Measurements from ENCODE around the gene XAB2.

XAB2 gene

DNA sequence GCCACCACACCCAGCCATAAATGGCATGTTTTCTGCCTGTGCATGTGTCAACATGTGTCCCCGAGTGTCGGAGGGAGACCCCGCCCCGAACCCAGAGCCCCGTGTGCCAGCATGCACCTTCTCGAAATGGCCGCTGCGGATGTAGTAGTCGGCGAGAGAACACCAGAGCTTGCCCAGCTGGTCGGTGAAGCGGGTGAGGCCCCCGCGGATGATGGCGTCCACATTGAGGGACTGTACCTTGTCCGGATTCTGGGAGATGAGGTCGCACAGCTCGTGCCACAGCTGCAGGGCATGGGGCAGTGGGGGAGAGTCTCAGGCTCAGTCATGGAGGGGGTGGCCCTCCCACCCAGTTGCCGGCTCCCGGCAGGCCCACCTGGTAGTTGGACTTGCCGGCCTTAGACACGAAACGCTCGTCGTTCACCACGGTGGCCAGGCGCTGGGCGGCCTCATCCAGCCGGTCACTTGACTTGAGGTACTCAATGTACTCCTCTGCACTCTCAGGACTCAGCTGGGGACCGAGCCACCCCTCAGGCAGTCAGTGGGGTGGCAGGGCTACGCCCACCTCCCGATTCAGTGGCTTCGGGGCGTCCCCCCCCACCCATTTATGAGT is 3.5 kb downstream of the XAB2 start:
- no peak for TF ChIP-seq POLR2A (IDR thresholded peaks at IDR 0.05; ENCODE audit: extremely low read depth, insufficient read length)
- H3K4me3 ChIP-seq (ENCODE audit: low read depth, low read length), result no peak overlapping the region
- no peak for DNase-seq (ENCODE audit: low read depth)

DNA sequence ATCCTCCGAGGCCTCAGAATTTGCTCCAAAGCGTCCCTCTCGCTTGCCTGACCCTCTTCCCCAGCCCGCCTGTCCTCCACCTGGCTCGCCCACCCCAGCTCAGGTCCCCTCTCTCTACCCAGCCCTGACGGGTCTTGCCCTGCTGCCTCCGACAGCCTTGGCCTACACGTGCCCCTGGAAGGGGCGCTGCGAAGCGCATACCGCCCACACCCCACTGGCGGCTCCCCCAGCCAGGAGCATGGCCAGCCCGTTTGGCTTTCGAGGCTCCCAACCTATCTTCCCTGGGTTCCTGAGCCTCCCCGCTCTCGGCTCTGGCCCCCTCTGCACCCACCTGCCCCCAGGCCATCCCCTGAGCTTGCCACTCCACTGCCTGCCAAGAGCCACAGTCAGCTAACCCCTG is 4.5 kb downstream of the XAB2 start:
- no peak overlapping the region for H3K4me3 ChIP-seq (ENCODE audit: low read depth, low read length)
- TF ChIP-seq, protein P1, sequence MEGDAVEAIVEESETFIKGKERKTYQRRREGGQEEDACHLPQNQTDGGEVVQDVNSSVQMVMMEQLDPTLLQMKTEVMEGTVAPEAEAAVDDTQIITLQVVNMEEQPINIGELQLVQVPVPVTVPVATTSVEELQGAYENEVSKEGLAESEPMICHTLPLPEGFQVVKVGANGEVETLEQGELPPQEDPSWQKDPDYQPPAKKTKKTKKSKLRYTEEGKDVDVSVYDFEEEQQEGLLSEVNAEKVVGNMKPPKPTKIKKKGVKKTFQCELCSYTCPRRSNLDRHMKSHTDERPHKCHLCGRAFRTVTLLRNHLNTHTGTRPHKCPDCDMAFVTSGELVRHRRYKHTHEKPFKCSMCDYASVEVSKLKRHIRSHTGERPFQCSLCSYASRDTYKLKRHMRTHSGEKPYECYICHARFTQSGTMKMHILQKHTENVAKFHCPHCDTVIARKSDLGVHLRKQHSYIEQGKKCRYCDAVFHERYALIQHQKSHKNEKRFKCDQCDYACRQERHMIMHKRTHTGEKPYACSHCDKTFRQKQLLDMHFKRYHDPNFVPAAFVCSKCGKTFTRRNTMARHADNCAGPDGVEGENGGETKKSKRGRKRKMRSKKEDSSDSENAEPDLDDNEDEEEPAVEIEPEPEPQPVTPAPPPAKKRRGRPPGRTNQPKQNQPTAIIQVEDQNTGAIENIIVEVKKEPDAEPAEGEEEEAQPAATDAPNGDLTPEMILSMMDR (IDR thresholded peaks at IDR 0.05; ENCODE audit: low read depth, low read length), result no peak
- TF ChIP-seq MYC (IDR thresholded peaks at IDR 0.05; ENCODE audit: low read depth, low read length) (no peak), POLR2A (IDR thresholded peaks at IDR 0.05; ENCODE audit: extremely low read depth, insufficient read length) (no peak)
- TF ChIP-seq, protein P2, sequence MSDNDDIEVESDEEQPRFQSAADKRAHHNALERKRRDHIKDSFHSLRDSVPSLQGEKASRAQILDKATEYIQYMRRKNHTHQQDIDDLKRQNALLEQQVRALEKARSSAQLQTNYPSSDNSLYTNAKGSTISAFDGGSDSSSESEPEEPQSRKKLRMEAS (IDR thresholded peaks at IDR 0.05; ENCODE audit: low read depth, low read length), result no peak
- no peak for DNase-seq (ENCODE audit: low read depth)

DNA sequence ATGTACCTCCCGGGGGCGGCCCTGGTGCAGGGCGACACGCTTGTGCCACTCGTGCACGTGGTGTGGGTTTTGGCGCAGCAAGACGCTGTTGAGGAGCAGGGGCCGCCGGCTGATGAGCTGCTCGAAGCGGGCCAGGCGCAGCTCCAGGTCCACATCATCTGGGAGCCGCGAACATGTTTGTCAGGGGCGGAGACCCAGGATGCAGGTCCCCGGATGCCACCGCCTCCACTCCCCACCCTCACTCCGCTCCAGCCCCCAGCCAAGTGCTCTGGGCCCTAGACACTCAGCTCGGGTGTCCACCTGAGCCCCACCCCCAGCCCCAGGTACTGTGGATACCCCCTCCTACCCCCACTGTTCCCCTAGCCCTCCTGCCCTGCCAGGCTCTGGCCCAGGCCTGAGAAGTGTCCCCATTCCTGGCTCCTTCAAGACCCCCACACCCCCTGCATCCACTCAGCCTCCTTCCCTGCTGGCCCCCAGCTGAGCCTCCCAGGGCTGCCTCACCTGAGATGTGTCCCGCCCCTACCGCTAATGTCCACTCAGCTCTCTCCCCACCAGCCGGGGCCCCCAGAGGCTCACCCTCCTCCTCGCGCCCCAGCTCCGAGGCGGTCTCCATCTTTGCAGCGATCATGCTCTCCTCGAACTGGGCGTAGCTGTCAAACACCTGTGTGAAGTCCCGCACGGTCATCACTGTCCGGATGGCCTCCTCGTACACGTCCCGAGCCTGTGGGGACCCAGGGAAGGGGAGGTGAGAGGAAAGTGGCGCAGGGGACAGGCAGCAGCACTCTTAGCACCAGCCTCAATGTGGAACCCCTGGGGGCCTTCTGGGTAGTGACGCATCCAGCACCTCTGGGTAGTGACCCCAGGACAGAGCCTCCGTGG is 5.4 kb downstream of the XAB2 start:
- TF ChIP-seq MYC (IDR thresholded peaks at IDR 0.05; ENCODE audit: low read depth, low read length) (no peak), POLR2A (IDR thresholded peaks at IDR 0.05; ENCODE audit: extremely low read depth, insufficient read length) (no peak)
- TF ChIP-seq, protein P2 (IDR thresholded peaks at IDR 0.05; ENCODE audit: low read depth, low read length), result no peak
- TF ChIP-seq, protein P1 (IDR thresholded peaks at IDR 0.05; ENCODE audit: low read depth, low read length), result no peak
- H3K4me3 ChIP-seq (ENCODE audit: low read depth, low read length), result no peak overlapping the region
- DNase-seq (ENCODE audit: low read depth), result no peak

DNA sequence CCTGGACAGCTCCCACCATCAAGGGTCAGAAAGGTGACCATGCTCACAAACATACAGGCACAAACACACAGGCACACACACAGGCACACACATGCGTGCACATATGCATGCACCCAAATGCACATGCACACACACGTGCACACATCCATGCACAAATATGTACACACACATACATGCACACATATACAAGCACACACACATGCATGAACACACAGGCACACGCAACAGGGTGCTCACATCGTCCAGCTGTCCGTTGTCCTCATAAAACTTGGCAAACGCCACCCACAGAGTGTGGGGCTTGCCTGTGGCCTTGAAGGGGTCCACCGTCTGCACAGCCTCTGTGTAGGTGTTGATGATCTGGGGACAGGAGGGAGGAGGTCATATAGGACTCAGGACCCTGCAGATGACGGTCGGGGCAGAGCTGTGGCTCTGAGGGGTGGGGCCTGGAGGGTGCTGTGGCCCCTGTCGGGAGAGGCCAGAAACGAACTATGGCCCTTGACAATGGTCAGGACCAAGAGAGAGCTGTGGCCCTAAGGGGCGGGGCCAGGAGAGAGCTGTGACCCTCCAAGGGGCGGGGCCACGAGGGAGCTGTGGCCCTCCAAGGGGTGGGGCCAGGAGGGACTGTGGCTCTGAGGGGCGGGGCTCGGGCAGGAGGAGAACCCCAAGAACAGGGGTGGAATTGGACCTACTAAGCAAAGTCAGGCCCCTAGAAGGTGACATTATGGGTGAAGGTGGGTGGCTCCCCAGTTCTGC is 6.2 kb downstream of the XAB2 start:
- no peak for DNase-seq (ENCODE audit: low read depth)
- H3K4me3 ChIP-seq (ENCODE audit: low read depth, low read length), result no peak overlapping the region
- TF ChIP-seq, protein P2 (IDR thresholded peaks at IDR 0.05; ENCODE audit: low read depth, low read length), result no peak
- TF ChIP-seq MYC (IDR thresholded peaks at IDR 0.05; ENCODE audit: low read depth, low read length) (no peak), POLR2A (IDR thresholded peaks at IDR 0.05; ENCODE audit: extremely low read depth, insufficient read length) (no peak)
- TF ChIP-seq, protein P1 (IDR thresholded peaks at IDR 0.05; ENCODE audit: low read depth, low read length), result no peak

DNA sequence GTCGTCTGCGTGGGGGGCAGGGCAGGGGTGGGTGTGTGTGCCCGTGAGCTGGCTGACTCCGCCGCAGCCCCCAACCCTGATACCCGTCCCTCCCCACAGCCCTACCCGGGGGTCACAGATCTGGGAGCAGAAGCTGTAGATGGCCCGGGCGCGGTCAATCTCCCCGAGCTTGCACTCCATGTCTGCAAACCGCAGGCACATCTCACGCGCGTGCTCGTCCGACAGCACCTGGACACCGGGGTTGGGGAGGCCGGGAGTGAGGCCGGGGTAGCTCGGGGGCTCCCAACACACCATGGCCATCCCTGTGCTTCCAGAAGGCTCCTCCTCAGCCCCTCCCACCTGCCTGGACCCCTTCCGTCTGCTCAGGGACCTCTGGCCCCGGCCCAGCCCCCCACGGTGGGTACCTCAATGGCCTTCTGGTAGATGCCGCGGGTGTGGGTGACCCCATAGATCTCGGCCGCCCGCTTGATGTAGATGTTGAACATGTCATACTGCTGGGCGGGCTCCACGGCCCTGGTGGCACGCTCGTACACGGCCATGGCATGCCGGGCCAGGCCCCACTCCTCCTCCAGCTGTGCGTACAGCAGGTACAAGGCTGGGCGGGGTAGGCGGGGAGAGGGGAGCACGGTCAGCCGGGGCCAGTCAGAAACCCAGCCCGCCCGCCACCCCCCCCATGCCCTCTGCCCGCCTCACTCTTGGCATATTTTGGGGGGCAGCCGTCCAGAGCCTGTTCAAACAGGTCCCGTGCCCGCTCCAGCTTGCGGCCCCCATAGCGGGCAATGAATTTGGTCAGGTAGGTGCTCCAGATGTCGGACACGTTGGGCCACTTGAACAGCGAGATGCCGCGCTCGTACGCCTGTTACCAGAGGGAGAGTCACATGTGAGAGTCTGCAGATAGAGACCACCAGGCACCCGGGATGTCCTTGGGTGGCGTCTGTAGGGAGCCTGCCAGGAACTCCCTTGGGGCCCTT is 8.6 kb downstream of the XAB2 start:
- no peak overlapping the region for H3K4me3 ChIP-seq (ENCODE audit: low read depth, low read length)
- no peak for DNase-seq (ENCODE audit: low read depth)
- TF ChIP-seq MYC (IDR thresholded peaks at IDR 0.05; ENCODE audit: low read depth, low read length) (no peak), POLR2A (IDR thresholded peaks at IDR 0.05; ENCODE audit: extremely low read depth, insufficient read length) (no peak)
- TF ChIP-seq, protein P1 (IDR thresholded peaks at IDR 0.05; ENCODE audit: low read depth, low read length), result no peak
- TF ChIP-seq, protein P2 (IDR thresholded peaks at IDR 0.05; ENCODE audit: low read depth, low read length), result no peak
